ENCODE data around the gene LMTK3.

DNA sequence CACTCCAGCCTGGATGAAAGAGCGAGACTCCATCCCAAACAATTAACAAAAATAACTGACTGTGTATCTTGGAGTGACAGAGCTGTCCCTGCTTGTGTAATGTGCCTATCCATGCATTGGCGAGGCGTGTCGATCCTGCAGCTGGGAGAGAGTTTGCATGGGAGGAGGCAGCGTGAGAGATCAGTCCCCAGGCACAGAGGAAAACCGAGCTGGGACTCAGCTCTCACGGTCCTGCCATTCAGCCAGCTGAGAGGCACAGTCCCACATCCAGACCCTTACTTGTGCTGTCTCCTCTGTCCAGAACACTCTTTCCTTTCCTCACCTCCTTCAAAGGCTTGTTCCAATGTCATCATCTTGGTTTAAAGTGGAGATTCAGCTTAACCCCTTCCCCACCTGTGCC lies 28.5 kb upstream of the LMTK3 start:
- TF ChIP-seq, protein P1, sequence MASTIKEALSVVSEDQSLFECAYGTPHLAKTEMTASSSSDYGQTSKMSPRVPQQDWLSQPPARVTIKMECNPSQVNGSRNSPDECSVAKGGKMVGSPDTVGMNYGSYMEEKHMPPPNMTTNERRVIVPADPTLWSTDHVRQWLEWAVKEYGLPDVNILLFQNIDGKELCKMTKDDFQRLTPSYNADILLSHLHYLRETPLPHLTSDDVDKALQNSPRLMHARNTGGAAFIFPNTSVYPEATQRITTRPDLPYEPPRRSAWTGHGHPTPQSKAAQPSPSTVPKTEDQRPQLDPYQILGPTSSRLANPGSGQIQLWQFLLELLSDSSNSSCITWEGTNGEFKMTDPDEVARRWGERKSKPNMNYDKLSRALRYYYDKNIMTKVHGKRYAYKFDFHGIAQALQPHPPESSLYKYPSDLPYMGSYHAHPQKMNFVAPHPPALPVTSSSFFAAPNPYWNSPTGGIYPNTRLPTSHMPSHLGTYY (CRISPR knock-in tag; IDR thresholded peaks at IDR 0.05): no peak
- TF ChIP-seq, protein P2, sequence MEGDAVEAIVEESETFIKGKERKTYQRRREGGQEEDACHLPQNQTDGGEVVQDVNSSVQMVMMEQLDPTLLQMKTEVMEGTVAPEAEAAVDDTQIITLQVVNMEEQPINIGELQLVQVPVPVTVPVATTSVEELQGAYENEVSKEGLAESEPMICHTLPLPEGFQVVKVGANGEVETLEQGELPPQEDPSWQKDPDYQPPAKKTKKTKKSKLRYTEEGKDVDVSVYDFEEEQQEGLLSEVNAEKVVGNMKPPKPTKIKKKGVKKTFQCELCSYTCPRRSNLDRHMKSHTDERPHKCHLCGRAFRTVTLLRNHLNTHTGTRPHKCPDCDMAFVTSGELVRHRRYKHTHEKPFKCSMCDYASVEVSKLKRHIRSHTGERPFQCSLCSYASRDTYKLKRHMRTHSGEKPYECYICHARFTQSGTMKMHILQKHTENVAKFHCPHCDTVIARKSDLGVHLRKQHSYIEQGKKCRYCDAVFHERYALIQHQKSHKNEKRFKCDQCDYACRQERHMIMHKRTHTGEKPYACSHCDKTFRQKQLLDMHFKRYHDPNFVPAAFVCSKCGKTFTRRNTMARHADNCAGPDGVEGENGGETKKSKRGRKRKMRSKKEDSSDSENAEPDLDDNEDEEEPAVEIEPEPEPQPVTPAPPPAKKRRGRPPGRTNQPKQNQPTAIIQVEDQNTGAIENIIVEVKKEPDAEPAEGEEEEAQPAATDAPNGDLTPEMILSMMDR (IDR thresholded peaks at IDR 0.05): no peak
- TF ChIP-seq, protein P3, sequence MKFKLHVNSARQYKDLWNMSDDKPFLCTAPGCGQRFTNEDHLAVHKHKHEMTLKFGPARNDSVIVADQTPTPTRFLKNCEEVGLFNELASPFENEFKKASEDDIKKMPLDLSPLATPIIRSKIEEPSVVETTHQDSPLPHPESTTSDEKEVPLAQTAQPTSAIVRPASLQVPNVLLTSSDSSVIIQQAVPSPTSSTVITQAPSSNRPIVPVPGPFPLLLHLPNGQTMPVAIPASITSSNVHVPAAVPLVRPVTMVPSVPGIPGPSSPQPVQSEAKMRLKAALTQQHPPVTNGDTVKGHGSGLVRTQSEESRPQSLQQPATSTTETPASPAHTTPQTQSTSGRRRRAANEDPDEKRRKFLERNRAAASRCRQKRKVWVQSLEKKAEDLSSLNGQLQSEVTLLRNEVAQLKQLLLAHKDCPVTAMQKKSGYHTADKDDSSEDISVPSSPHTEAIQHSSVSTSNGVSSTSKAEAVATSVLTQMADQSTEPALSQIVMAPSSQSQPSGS (CRISPR knock-in tag; IDR thresholded peaks at IDR 0.05; ENCODE audit: borderline replicate concordance, low read depth): no peak
- TF ChIP-seq, protein P4, sequence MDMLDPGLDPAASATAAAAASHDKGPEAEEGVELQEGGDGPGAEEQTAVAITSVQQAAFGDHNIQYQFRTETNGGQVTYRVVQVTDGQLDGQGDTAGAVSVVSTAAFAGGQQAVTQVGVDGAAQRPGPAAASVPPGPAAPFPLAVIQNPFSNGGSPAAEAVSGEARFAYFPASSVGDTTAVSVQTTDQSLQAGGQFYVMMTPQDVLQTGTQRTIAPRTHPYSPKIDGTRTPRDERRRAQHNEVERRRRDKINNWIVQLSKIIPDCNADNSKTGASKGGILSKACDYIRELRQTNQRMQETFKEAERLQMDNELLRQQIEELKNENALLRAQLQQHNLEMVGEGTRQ (CRISPR knock-in tag; IDR thresholded peaks at IDR 0.05): no peak
- TF ChIP-seq CREM (CRISPR knock-in tag; IDR thresholded peaks at IDR 0.05) (no peak), FOXP1 (CRISPR knock-in tag; IDR thresholded peaks at IDR 0.05; ENCODE audit: borderline replicate concordance) (no peak), NFE2L1 (CRISPR knock-in tag; IDR thresholded peaks at IDR 0.05) (no peak), NR2C2 (CRISPR knock-in tag; IDR thresholded peaks at IDR 0.05) (no peak), RELA (CRISPR knock-in tag; IDR thresholded peaks at IDR 0.05; ENCODE audit: borderline replicate concordance) (no peak), NFYB (CRISPR knock-in tag; conservative IDR thresholded peaks at IDR 0.05; ENCODE audit: low read depth) (no peak)
- TF ChIP-seq, protein P5, sequence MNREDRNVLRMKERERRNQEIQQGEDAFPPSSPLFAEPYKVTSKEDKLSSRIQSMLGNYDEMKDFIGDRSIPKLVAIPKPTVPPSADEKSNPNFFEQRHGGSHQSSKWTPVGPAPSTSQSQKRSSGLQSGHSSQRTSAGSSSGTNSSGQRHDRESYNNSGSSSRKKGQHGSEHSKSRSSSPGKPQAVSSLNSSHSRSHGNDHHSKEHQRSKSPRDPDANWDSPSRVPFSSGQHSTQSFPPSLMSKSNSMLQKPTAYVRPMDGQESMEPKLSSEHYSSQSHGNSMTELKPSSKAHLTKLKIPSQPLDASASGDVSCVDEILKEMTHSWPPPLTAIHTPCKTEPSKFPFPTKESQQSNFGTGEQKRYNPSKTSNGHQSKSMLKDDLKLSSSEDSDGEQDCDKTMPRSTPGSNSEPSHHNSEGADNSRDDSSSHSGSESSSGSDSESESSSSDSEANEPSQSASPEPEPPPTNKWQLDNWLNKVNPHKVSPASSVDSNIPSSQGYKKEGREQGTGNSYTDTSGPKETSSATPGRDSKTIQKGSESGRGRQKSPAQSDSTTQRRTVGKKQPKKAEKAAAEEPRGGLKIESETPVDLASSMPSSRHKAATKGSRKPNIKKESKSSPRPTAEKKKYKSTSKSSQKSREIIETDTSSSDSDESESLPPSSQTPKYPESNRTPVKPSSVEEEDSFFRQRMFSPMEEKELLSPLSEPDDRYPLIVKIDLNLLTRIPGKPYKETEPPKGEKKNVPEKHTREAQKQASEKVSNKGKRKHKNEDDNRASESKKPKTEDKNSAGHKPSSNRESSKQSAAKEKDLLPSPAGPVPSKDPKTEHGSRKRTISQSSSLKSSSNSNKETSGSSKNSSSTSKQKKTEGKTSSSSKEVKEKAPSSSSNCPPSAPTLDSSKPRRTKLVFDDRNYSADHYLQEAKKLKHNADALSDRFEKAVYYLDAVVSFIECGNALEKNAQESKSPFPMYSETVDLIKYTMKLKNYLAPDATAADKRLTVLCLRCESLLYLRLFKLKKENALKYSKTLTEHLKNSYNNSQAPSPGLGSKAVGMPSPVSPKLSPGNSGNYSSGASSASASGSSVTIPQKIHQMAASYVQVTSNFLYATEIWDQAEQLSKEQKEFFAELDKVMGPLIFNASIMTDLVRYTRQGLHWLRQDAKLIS (CRISPR knock-in tag; IDR thresholded peaks at IDR 0.05; ENCODE audit: borderline replicate concordance): no peak

Measured in WTC11 (cell line).